GM12864 (cell line): ENCODE results near the gene ZNF124.
"Not testable (repeated sequence)": the region's sequence is repeated elsewhere in the genome, so short reads cannot be mapped to it uniquely, and the experiment has no call there.

Experiments used
- DNase-seq: peaks from one replicate; pipeline ENCODE4 v3.0.0-alpha.2; 2011; ENCODE audit warnings: low read depth
- H3K4me3 ChIP-seq: 2 replicates; pipeline ENCODE4 v1.5.1; 2011; ENCODE audit warnings: mild to moderate bottlenecking, low read depth, low read length, control low read depth
- TF ChIP-seq, protein P1 (sequence below): IDR thresholded peaks from 2 replicates; pipeline ENCODE4 v1.5.1; 2011; ENCODE audit warnings: low read depth, mild to moderate bottlenecking, moderate library complexity, low read length, control low read depth, inconsistent platforms; ENCODE audit errors: missing control alignments

ZNF124 gene

GRCh38 chr1:247146671-247147070, 25.1 kb downstream of the ZNF124 start:
- no peak overlapping the region for H3K4me3 ChIP-seq
- no peak for DNase-seq
- TF ChIP-seq, protein P1, sequence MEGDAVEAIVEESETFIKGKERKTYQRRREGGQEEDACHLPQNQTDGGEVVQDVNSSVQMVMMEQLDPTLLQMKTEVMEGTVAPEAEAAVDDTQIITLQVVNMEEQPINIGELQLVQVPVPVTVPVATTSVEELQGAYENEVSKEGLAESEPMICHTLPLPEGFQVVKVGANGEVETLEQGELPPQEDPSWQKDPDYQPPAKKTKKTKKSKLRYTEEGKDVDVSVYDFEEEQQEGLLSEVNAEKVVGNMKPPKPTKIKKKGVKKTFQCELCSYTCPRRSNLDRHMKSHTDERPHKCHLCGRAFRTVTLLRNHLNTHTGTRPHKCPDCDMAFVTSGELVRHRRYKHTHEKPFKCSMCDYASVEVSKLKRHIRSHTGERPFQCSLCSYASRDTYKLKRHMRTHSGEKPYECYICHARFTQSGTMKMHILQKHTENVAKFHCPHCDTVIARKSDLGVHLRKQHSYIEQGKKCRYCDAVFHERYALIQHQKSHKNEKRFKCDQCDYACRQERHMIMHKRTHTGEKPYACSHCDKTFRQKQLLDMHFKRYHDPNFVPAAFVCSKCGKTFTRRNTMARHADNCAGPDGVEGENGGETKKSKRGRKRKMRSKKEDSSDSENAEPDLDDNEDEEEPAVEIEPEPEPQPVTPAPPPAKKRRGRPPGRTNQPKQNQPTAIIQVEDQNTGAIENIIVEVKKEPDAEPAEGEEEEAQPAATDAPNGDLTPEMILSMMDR, result peak; percentile 12

- H3K4me3 ChIP-seq, result no peak overlapping the region
- TF ChIP-seq, protein P1, result no peak
- no peak for DNase-seq
Observed at GRCh38 chr1:247145279-247145678, 26.5 kb downstream of the ZNF124 start.

- not testable (repeated sequence) for H3K4me3 ChIP-seq, DNase-seq
Observed at GRCh38 chr1:247139557-247139956, 32.3 kb downstream of the ZNF124 start.

- TF ChIP-seq, protein P1, result no peak
- DNase-seq, result no peak
- no peak overlapping the region for H3K4me3 ChIP-seq
Observed at GRCh38 chr1:247131236-247131635, 40.6 kb downstream of the ZNF124 start.

DNA sequence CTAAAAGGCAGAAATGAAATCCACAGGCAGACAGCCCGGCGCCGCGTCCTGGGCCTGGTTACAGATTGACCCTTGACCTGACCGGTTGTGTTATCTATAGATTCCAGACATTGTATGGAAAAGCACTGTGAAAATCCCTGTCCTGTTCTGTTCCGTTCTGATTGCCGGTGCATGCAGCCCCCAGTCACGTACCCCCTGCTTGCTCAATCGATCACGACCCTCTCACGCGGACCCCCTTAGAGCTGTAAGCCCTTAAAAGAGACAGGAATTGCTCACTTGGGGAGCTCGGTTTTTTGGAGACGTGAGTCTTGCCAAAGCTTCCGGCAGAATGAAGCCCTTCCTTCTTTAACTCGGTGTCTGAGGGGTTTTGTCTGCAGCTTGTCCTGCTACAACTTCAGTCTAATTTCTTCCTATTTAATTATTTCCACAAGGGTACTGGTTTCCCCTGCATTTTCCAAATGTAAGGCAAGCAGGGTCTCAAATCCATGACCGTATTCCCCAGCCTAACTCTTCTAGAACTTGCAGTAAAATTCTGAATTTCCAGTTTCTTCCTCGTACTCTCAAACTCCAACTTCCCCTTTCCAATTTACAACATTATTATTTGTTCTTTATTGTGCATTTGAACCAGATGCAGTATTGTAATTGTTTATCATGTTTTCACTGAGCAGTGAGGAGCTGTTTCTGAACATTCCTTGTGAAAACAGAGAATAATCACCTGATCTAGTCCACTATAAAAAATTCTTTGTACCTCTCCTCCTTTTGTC, 44.1 kb downstream of the ZNF124 start:
- peak overlapping the region; percentile 47 for H3K4me3 ChIP-seq

DNA sequence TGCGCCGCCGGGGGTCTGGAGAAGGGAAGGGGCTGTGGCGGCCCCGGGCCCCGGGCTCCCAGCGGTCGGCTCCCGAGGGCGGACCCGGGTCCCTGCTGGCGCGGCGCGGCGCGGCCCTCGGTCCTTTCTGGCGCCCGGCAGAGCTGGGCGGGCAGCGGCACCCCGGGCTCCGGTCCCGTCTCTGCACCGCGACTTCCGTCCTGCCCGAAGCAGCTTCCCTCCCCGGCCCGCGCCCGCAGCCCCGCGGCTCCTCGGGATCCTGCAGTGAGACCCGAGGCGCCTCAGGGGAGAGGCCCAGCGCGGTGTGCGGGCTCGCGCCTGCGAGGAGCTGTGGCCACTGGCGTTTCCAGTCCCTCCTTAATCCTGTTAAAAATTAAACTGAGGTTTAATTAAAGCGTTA, 45.2 kb downstream of the ZNF124 start:
- not testable (repeated sequence) for DNase-seq, H3K4me3 ChIP-seq

More for the DNA sequence above, 44.1 kb downstream of the ZNF124 start:
- not testable (repeated sequence) for DNase-seq

DNA sequence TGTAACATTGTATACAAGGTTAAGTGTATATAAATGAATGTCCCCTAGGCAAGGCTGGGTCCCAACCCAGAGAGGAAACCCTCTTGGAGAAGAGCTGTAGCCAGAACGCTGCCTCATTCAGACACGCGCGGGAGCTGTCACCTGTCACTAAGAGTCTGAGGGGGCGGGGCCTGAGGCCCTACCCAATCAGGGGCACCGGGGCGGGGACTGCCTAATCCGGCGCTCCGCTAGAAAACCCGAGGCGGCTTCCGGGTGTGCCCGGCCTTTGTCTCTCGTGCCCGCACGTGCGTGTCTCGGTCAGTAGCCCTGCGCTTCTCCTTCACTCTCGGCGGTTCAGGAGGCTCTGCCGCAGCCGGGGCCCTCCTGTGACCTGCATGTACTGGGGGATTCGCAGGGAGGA, 45.7 kb downstream of the ZNF124 start:
- not testable (repeated sequence) for DNase-seq

GRCh38 chr1:247121382-247121781, 50.4 kb downstream of the ZNF124 start:
- DNase-seq, result no peak
- TF ChIP-seq, protein P1, result no peak
- H3K4me3 ChIP-seq, result no peak overlapping the region

More for the DNA sequence above, 45.7 kb downstream of the ZNF124 start:
- not testable (repeated sequence) for H3K4me3 ChIP-seq

GRCh38 chr1:247120408-247120668, 51.5 kb downstream of the ZNF124 start:
- H3K4me3 ChIP-seq, DNase-seq: not testable (repeated sequence)
